ENCODE measurements around the gene BLM.
A peak's percentile ranks its signal among the peaks of the same experiment; 100 is the strongest.
"Not testable (repeated sequence)": the region's sequence is repeated elsewhere in the genome, so short reads cannot be mapped to it uniquely, and the experiment has no call there.

BLM gene

GRCh38 chr15:90816401-90817116 lies 99.4 kb downstream of the BLM start:
- peak in 1 of 10 donors; percentile 80 for DNase-seq
- intact Hi-C loops (cut with DNase I): no loop called here

GRCh38 chr15:90817117-90818057 lies 100.2 kb downstream of the BLM start:
- peak in 1 of 10 donors; percentile 82 for DNase-seq
- intact Hi-C loops (cut with DNase I): no loop called here

DNA sequence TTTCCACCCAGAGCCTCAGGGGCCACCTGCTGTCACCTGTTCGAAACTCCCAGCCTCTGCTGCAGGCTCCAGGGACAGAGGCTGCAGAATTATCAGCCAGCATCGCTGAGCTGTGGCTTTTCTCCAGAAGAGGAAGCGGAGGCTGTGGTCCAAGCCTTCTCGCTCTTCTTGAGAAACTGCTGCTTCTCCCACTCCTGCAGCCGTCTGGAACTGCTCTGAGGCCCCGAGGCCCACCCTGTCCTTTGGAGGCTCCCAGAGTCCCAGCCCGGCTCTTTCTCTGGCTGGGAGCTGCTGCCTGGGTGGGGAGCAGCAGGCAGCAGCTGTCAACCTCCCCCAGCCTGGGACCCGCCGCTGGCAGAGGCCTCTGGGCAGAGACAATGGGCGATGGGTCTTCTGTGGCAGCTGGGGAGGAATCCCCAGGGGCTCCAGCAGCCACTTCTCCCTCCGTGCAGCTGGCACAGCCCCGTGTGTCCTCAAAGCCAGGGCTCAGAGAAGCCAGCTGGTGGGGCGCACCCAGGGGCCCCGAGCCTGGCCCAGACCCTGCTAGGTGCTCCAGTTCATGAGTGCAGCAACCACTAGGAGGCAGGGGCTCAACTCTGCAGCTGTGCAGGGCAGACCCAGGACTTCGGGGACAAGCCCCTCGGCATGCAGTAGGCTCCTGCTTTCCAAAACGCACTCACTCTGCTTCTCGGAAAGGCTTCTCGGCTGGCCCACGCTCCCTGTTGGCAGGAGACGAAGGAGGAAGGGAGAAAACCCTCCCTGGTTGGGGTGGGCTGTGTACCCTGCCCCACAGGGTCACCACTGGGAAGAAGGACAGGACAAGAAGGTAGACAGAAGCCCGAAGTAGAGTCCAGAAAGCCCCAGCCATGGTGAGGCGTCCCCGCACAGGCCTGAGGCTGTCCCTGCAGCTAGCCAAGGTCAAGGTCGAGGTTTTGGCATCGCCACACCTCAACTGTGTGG lies 101.4 kb downstream of the BLM start:
- intact Hi-C loops (cut with DNase I): no loop called here
- DNase-seq: peak in 2 of 10 donors; percentile 84 to 91

GRCh38 chr15:90819390-90819789 lies 102.2 kb downstream of the BLM start:
- no peak for DNase-seq
- intact Hi-C loops (cut with DNase I): no loop called here

- peak in 1 of 10 donors; percentile 55 for DNase-seq
- intact Hi-C loops (cut with DNase I): no loop called here
These were observed 102.7 kb downstream of the BLM start for GRCh38 chr15:90819850-90820249.

- intact Hi-C loops (cut with DNase I): no loop called here
- no peak for DNase-seq
These were observed 103.3 kb downstream of the BLM start for GRCh38 chr15:90820481-90820880.

DNA sequence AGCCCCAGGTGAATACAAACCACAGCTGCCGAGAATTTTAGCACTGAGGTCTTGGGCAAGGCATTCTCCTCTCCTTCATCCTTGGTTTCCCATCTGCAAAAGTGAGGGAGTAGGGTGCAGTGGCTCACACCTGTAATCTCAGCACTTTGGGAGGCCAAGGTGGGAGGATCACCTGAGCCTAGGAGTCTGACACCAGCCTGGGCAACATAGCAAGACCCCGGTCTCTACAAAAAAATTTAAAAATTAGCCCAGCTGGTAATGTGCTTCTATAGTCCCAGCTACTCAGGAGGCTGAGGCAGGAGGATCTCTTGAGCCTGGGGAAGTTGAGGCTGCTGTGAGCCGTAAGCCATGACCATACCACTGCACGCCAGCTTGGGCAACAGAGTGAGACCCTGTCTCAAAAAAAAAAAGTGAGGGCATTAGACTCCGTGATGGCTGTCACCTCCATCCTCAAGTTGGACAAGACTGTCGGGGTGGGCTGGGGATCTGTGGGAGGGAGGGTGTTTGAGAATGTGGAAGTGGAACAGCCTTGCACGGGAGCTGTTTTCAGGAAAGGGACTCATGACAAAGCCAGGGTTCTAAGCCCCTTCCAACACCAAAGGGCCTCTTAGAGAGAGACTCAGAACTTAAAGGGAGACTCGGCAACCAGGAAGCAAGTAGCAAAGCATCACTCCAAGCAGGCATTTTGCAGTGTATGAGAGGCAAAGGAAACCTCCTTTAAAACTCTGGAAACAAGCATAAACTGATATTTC lies 105.2 kb downstream of the BLM start:
- intact Hi-C loops (cut with DNase I): no loop called here
- no peak for DNase-seq

- DNase-seq: peak in 1 of 10 donors; percentile 46
These were observed 106.4 kb downstream of the BLM start for GRCh38 chr15:90823455-90823974.

GRCh38 chr15:90825115-90825899 lies 108.2 kb downstream of the BLM start:
- peak in 2 of 10 donors; percentile 48 to 68 for DNase-seq
- intact Hi-C loops (cut with DNase I): not testable (repeated sequence)

More at GRCh38 chr15:90823455-90823974, 106.4 kb downstream of the BLM start:
- intact Hi-C loops (cut with DNase I): no loop called here

DNA sequence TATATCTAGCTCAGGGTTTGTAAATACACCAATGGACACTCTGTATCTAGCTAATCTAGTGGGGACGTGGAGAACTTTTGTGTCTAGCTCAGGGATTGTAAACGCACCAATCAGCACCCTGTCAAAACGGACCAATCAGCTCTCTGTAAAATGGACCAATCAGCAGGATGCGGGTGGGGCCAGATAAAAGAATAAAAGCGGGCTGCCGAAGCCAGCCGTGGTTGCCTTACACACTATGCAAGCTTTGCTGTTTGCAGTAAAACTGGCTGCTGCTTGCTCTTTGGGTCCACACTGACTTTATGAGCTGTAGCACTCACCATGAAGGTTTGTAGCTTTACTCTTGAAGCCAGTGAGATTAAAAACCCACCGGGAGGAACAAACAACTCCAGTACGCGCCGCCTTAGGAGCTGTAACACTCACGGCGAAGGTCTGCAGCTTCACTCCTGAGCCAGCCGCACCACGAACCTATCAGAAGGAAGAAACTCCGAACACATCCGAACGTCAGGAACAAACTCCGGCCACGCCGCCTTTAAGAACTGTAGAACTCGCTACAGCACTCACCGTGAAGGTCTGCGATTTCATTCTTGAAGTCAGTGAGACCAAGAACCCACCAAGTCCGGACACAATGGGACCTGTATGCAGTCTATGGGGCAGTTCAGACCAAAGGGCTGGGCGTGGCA lies 109.2 kb downstream of the BLM start:
- peak in 2 of 10 donors; percentile 23 to 69 for DNase-seq
- intact Hi-C loops (cut with DNase I): not testable (repeated sequence)

DNA sequence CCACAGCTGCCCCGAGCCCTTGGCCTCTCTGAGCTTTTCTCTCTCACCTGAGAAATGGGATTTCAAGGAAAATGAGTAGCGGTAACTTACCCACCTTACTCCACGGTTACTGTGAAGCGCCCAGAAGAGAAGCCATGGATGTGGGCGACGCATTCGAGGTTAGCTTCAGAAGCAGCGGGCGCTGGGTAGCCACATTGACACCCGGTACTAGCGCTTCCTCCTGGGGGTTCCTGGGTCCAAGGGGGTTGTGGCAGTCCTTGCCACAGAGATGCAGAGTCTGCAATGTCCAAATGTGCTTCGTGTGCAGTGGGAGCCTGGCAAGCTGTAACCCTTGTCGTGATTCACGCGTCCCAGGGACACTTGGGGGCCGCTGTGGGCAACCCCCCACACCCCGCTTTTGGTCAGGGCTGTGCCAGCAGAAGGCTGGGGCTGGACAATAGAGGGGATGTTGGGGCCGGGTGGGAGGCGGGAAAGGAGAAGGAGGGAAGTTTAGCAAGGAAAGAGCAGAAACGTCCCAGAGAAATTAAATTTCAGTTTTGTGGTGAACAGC lies 109.8 kb downstream of the BLM start:
- intact Hi-C loops (cut with DNase I): no loop called here
- DNase-seq: peak in 1 of 10 donors; percentile 63

DNA sequence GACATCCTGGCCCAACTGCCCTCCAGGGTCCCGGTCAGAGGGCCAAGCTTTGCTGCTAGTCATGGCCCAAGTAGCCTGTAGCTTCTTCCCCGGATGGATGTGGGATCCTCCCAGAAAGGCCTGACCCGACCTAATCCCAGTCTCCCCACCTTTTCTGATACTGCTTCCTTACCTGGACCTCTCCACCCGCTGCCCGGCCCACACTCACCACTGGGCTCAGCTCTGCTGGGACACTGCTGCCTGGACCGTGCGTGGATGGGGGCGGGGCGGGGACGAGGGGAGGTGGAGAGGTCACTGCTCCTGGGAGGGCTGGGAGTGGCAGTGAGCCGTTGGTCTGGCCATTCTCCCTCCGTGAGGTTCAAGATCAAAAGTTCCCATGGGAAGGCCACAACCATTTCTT lies 111.0 kb downstream of the BLM start:
- intact Hi-C loops (cut with DNase I): no loop called here
- peak in 2 of 10 donors; percentile 65 to 68 for DNase-seq

- intact Hi-C loops (cut with DNase I): no loop called here
These were observed 112.0 kb downstream of the BLM start for GRCh38 chr15:90829126-90829525.

GRCh38 chr15:90829942-90830440 lies 112.8 kb downstream of the BLM start:
- intact Hi-C loops (cut with DNase I): no loop called here
- DNase-seq: peak in 2 of 10 donors; percentile 19 to 49

More at GRCh38 chr15:90829126-90829525, 112.0 kb downstream of the BLM start:
- peak in 1 of 10 donors; percentile 15 for DNase-seq

DNA sequence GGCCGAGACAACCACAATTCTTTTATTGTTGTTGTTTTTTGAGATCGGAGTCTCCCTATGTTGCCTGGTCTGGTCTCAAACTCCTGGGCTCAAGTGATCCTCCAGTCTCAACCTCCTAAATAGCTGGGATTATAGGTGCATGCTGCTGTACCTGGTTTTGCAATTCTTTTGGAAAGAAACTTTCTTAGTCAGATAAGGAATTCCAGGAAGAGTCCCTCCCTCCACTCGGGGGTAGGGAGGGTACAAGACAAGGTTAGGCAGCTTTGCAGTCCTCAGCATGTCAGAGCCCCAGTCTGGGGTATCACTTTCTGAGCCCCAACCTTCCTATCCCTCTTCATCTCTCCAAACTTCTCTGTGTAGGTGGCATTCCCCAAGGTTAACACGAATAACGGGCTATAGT lies 117.5 kb downstream of the BLM start:
- intact Hi-C loops (cut with DNase I): no loop called here
- no peak for DNase-seq

DNA sequence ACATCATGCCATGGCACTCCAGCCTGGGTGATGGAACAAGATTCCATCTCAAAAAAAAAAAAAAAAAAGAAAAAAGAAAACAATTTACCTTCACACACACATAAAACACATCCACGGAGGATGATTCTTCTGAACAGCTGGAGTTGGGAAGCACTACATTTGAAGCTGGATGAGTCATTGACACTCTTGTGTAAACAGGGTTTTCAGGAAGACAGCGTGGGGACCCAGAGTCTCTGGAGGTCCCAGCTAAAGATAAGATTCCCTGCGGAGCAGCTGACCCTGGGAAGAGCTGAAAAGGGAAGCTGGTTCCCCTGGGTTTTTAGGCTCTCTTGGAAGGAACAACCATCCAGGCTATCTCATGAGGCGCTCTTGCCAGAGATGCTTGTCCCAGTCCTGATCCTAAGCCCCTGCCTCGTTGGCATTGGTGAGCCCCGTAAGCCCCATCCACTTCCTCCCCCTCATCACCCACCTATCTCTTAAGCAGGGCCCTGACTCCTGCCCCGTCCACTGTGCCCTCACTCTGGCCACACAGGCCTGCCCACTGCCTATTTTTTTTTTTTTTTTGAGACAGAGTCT lies 119.2 kb downstream of the BLM start:
- intact Hi-C loops (cut with DNase I): no loop called here
- DNase-seq: no peak

GRCh38 chr15:90837094-90837493 lies 119.9 kb downstream of the BLM start:
- intact Hi-C loops (cut with DNase I): no loop called here
- DNase-seq: no peak
